K562 (cell line): ENCODE results near the gene EXOC2. TPM values are rescaled to one million over a fixed set of nuclear protein-coding genes. Genes with fewer than 3 reads are reported as not detected.
A peak's percentile ranks its signal among the peaks of the same experiment; 100 is the strongest.

ENCODE experiments used
- ATAC-seq: fragments of 200-7000 bp; cut with Tn5 transposase; 3 replicates; pipeline ENCODE4 v1.9.1; 2020; ENCODE audit warnings: moderate library complexity
- BruUV-seq: library from RNA; stranded (reverse); fragments of 400-500 nt; replicated peaks from 2 replicates; lab custom pipeline; 2021; lab: Mats Ljungman, UMichigan
- CTCF ChIA-PET: fragments of 300-600 bp; formaldehyde crosslinking; extraction: SDS; loops from one replicate; lab custom pipeline; 2021; ENCODE audit warnings: low intra/inter-chr PET ratio; lab: Yijun Ruan, JAX
- POLR2A ChIA-PET: fragments of 300-600, 350-650 bp; sonication (Branson Sonifier 250); formaldehyde crosslinking; extraction: SDS; loops from one replicate; lab custom pipeline; 2021; ENCODE audit warnings: antibody characterized with exemption, inconsistent platforms; lab: Yijun Ruan, JAX
- DNase-seq, 4 experiments: peaks; one replicate each; pipeline versions ENCODE4 v3.0.0 to v3.0.0-alpha.2; 2011 to 2018; ENCODE audit warnings: low spot score in 3 of 4, mixed read lengths in 3 of 4; ENCODE audit errors: extremely low read depth in 1 of 4
- FAIRE-seq: peaks from 2 replicates; lab custom pipeline; 2011; peaks lifted over from hg19 to GRCh38; lab: Jason Lieb, UNC
- H2AFZ ChIP-seq: 2 replicates; pipeline ENCODE4 v1.6.0; 2011; ENCODE audit warnings: low read depth, low read length, control low read depth, inconsistent platforms
- H3K27ac ChIP-seq: fragments of 200-600 bp; 3 replicates; pipeline ENCODE4 v1.8.0; 2011; ENCODE audit warnings: low read depth, mild to moderate bottlenecking, control low read depth, inconsistent platforms, low read length, moderate library complexity, mixed read lengths; ENCODE audit errors: extremely low read depth
- H3K27me3 ChIP-seq, 2 experiments: fragments of 300-600 bp in 1 of 2; 2 replicates in 1 of 2; 3 replicates in 1 of 2; pipeline versions ENCODE4 v1.6.0 to v1.8.0; 2011; ENCODE audit warnings: inconsistent platforms in 2 of 2, low read length in 2 of 2, mild to moderate bottlenecking in 1 of 2, mixed read lengths in 1 of 2, moderate library complexity in 1 of 2; ENCODE audit not compliant: control insufficient read depth in 2 of 2, insufficient read depth in 2 of 2
- H3K36me3 ChIP-seq: fragments of 300-600 bp; 3 replicates; pipeline ENCODE4 v1.8.0; 2011; ENCODE audit warnings: mild to moderate bottlenecking, low read length, inconsistent platforms; ENCODE audit not compliant: control insufficient read depth, insufficient read depth
- H3K4me1 ChIP-seq, 2 experiments: fragments of 200-600 bp in 1 of 2; replicated peaks in 1 of 2; 2 replicates in 1 of 2; 3 replicates in 1 of 2; pipeline versions ENCODE4 v1.5.1 to v1.8.0; 2011; ENCODE audit warnings: inconsistent platforms in 2 of 2, low read length in 2 of 2, mild to moderate bottlenecking in 1 of 2, mixed read lengths in 1 of 2, moderate library complexity in 1 of 2; ENCODE audit not compliant: control insufficient read depth in 2 of 2, insufficient read depth in 2 of 2
- H3K4me2 ChIP-seq: 2 replicates; pipeline ENCODE4 v1.6.1; 2011; ENCODE audit warnings: low read length, control low read depth, inconsistent platforms, mixed read lengths; ENCODE audit not compliant: insufficient read depth
- H3K4me3 ChIP-seq: fragments of 200-600 bp; sonication (generic), shearing (Covaris generic); 2 replicates; pipeline ENCODE4 v1.5.1; 2016; ENCODE audit warnings: control low read depth, inconsistent platforms
- H3K79me2 ChIP-seq: fragments of 200-600 bp; 3 replicates; pipeline ENCODE4 v1.8.0; 2011; ENCODE audit warnings: low read length, inconsistent platforms; ENCODE audit not compliant: control insufficient read depth, insufficient read depth
- H3K9ac ChIP-seq, 2 experiments: 2 replicates each; pipeline versions ENCODE4 v1.6.0 to v1.6.1; 2011; ENCODE audit warnings: low read depth in 2 of 2, low read length in 2 of 2, control low read depth in 1 of 2, inconsistent platforms in 1 of 2, mild to moderate bottlenecking in 1 of 2, mixed read lengths in 1 of 2; ENCODE audit not compliant: insufficient read depth in 1 of 2
- H3K9me1 ChIP-seq: one replicate; pipeline ENCODE4 v1.6.0; 2011; ENCODE audit warnings: inconsistent platforms, mild to moderate bottlenecking, low read length, moderate library complexity; ENCODE audit not compliant: control insufficient read depth, insufficient read depth
- H3K9me3 ChIP-seq: replicated peaks from 2 replicates; pipeline ENCODE4 v1.5.1; 2011; ENCODE audit warnings: low read depth, low read length, inconsistent platforms; ENCODE audit not compliant: control insufficient read depth, insufficient read depth
- H4K20me1 ChIP-seq: replicated peaks from 2 replicates; pipeline ENCODE4 v1.6.1; 2011; ENCODE audit warnings: low read length, inconsistent platforms, mixed read lengths; ENCODE audit not compliant: control insufficient read depth, insufficient read depth
- ATF1 ChIP-seq, 2 experiments: fragments of 450-650 bp in 1 of 2; IDR thresholded peaks; 2 replicates each; pipeline ENCODE4 v1.6.1; 2016; ENCODE audit warnings: missing compliant biosample characterization in 1 of 2, missing genetic modification characterization in 1 of 2
- CREB1 ChIP-seq, 2 experiments: sonication (generic) in 1 of 2; formaldehyde crosslinking in 1 of 2; IDR thresholded peaks; 2 replicates each; pipeline versions ENCODE4 v1.6.1 to v1.8.0; 2012 to 2022; ENCODE audit warnings: inconsistent platforms in 1 of 2, mild to moderate bottlenecking in 1 of 2, missing genetic modification reagents in 1 of 2, moderate library complexity in 1 of 2
- DNMT1 ChIP-seq: fragments of 450-650 bp; IDR thresholded peaks from 2 replicates; pipeline ENCODE4 v1.6.1; 2016; ENCODE audit warnings: antibody characterized with exemption, mild to moderate bottlenecking
- E2F1 ChIP-seq: sonication (generic); formaldehyde crosslinking; IDR thresholded peaks from 2 replicates; pipeline ENCODE4 v1.8.1; 2023; ENCODE audit warnings: mild to moderate bottlenecking, missing genetic modification reagents, moderate library complexity
- ESRRA ChIP-seq: fragments of 450-650 bp; IDR thresholded peaks from 2 replicates; pipeline ENCODE4 v1.6.1; 2014; ENCODE audit warnings: low read depth, mild to moderate bottlenecking, moderate library complexity, borderline replicate concordance
- GMEB1 ChIP-seq: fragments of 250-450 bp; sonication (Bioruptor Pico); IDR thresholded peaks from 2 replicates; pipeline ENCODE4 v1.4.0; 2020; ENCODE audit warnings: mild to moderate bottlenecking
- HDAC6 ChIP-seq: IDR thresholded peaks from 2 replicates; pipeline ENCODE4 v1.6.1; 2012; ENCODE audit warnings: low read depth, mild to moderate bottlenecking, control low read depth, inconsistent platforms, low read length, moderate library complexity
- L3MBTL2 ChIP-seq: fragments of 450-650 bp; IDR thresholded peaks from 2 replicates; pipeline ENCODE4 v1.6.1; 2016; ENCODE audit warnings: mild to moderate bottlenecking, moderate library complexity
- MAX ChIP-seq: sonication (generic); formaldehyde crosslinking; IDR thresholded peaks from 2 replicates; pipeline ENCODE4 v1.9.0; 2022; ENCODE audit warnings: mild to moderate bottlenecking, missing genetic modification reagents
- NFE2 ChIP-seq: IDR thresholded peaks from 2 replicates; pipeline ENCODE4 v1.6.1; 2014; ENCODE audit warnings: antibody characterized with exemption, low read depth
- RAD21 ChIP-seq, 2 experiments: fragments of 250-450 bp in 1 of 2; fragments of 450-650 bp in 1 of 2; sonication (Bioruptor Pico) in 1 of 2; formaldehyde crosslinking in 1 of 2; IDR thresholded peaks in 1 of 2; conservative IDR thresholded peaks in 1 of 2; 2 replicates each; pipeline versions ENCODE4 v1.4.0 to v1.8.0; 2020 to 2022; ENCODE audit warnings: mild to moderate bottlenecking in 2 of 2, moderate library complexity in 1 of 2
- TFAP4 ChIP-seq: sonication (generic); formaldehyde crosslinking; IDR thresholded peaks from 2 replicates; pipeline ENCODE4 v1.8.0; 2022; ENCODE audit warnings: missing genetic modification reagents, mild to moderate bottlenecking, moderate library complexity, borderline replicate concordance
- U2AF2 ChIP-seq: fragments of 200-400 bp; formaldehyde crosslinking; optimal IDR thresholded peaks from 2 replicates; pipeline ENCODE3; 2017; ENCODE audit warnings: low read depth, mild to moderate bottlenecking, low read length
- ZNF740 ChIP-seq, 3 experiments: fragments of 200-800 bp in 1 of 3; sonication (Bioruptor generic) in 1 of 3; sonication (generic) in 1 of 3; formaldehyde crosslinking in 1 of 3; IDR thresholded peaks; 2 replicates each; pipeline versions ENCODE4 v1.6.1 to v1.8.0; 2016 to 2022; ENCODE audit warnings: mild to moderate bottlenecking in 2 of 3, missing compliant biosample characterization in 2 of 3, missing genetic modification characterization in 2 of 3, missing genetic modification reagents in 1 of 3
- WGBS: fragments of 100-300 bp; shearing (Covaris generic); methylation state at CpG from one replicate; pipeline ENCODE4 v1.1.6; 2016; ENCODE audit warnings: low coverage, mixed read lengths; ENCODE audit not compliant: insufficient coverage; ENCODE audit errors: missing lambda C conversion rate; 5-methylcytosine and 5-hydroxymethylcytosine counted together
- in situ Hi-C: fragments of 300-500 bp; cut with MboI; formaldehyde crosslinking; loops from 4 replicates; pipeline ENCODE4 v1.15.0; 2018; ENCODE audit warnings: inconsistent platforms, mixed read lengths
- intact Hi-C: fragments of 100-400 bp; cut with micrococcal nuclease; formaldehyde crosslinking; loops from 2 replicates; pipeline ENCODE4 v1.14.2; 2022
- polyA plus RNA-seq, 8 experiments: library from polyadenylated mRNA; depleted of rRNA in 4 of 8; stranded (reverse) in 5 of 8; unstranded in 3 of 8; fragments of >200 nt; fragmentation: Nextera tagmentation in 2 of 8; fragmentation: Illumina TruSeq in 1 of 8; extraction: Ambion mirVana in 2 of 8; extraction: Trizol in 1 of 8; gene quantifications; 2 replicates each; pipeline versions ENCODE4 v1.2.1 to v1.2.3, GENCODE V29; 2011 to 2014; ENCODE audit warnings: inconsistent platforms in 1 of 8, missing spikeins in 1 of 8
- total RNA-seq, 7 experiments: library from RNA; depleted of rRNA in 6 of 7; stranded (reverse); fragments of >200 nt in 6 of 7; fragmentation: Illumina TruSeq in 2 of 7; extraction: Trizol in 2 of 7; gene quantifications; 2 replicates each; pipeline versions ENCODE4 v1.2.1 to v1.2.3, GENCODE V29; 2011 to 2021; ENCODE audit warnings: low replicate concordance in 1 of 7

EXOC2 gene
- total and polyA plus RNA-seq, 9 of the 15 experiments (the other 6 are each of a cell fraction or from before 2014, with no cell fraction given): 12.2 to 30.2 (median 24.2) TPM

GRCh38 chr6:551405-551804, 141.5 kb downstream of the EXOC2 start:
- POLR2A ChIA-PET: interaction anchor here (0.9 to 1.3 kb wide), 4 partner anchors 9 to 334 kb away, joined by 3 to 5 read pairs (median 4); no protein-coding TSS in a partner anchor
- TF ChIP-seq TFAP4 (CRISPR knock-in tag) (peak; percentile 76; the same call in 1 of the 2 replicates), ESRRA (no peak), DNMT1 (no peak), E2F1 (CRISPR knock-in tag) (no peak), MAX (no peak), L3MBTL2 (no peak), ATF1 (CRISPR knock-in tag; IDR thresholded peaks at IDR 0.05) (no peak), ATF1 (tag; IDR thresholded peaks at IDR 0.05) (peak; percentile 64), U2AF2 (no peak), CREB1 (IDR thresholded peaks at IDR 0.05) (no peak), CREB1 (CRISPR knock-in tag; IDR thresholded peaks at IDR 0.05) (peak; percentile 56; the same call in 1 of the 2 replicates), RAD21 (CRISPR knock-in tag; conservative IDR thresholded peaks at IDR 0.05 in 1 of 2, IDR thresholded peaks at IDR 0.05 in 1 of 2) (peak; percentile 6 to 61; a peak in 2 of 4 replicates), GMEB1 (no peak), ZNF740 (CRISPR knock-in tag; IDR thresholded peaks at IDR 0.05) (no peak), ZNF740 (tag; IDR thresholded peaks at IDR 0.05) (no peak), HDAC6 (no peak), NFE2 (0 out of 2 replicates have a peak, but pooled peaks have one; percentile 25)

More at GRCh38 chr6:551405-551804, 141.5 kb downstream of the EXOC2 start:
- BruUV-seq: no TSS peak
- Histone ChIP-seq H3K9me3 (no peaks in the 10 kb centered on the region), H3K27ac (no peak overlapping the region), H3K36me3 (peaks cover 10% of the 10 kb centered on the region; the same call in 2 of the 3 replicates), H3K4me1 (no peaks in the 10 kb centered on the region; a peak in 1 of 5 replicates), H3K27me3 (no peaks in the 10 kb centered on the region), H3K4me3 (no peak overlapping the region), H3K79me2 (no peaks in the 10 kb centered on the region), H3K9me1 (no peaks in the 10 kb centered on the region), H4K20me1 (no peaks in the 10 kb centered on the region), H2AFZ (no peak overlapping the region), H3K9ac (no peak overlapping the region), H3K4me2 (no peak overlapping the region)
- ATAC-seq: peak; percentile 97
- in situ Hi-C loops: no loop called here
- intact Hi-C loops: loop anchor here (2.0 kb wide), 1 partner anchor 363 kb away; no protein-coding TSS in a partner anchor
- WGBS: 52% methylated on average over 3 of the region's 4 CpGs
- FAIRE-seq: peak; percentile 67
- CTCF ChIA-PET: no interaction called here
- peak in 2 of 4 experiments; percentile 58 to 60 for DNase-seq
